Fibroblast of lung (primary cell): ENCODE results near the gene MOB4.

Experiments
- CTCF ChIP-seq, 2 donors: IDR thresholded peaks in 1 of 2; conservative IDR thresholded peaks in 1 of 2; 1 replicate in 1 of 2; 2 replicates in 1 of 2; pipeline ENCODE4 v1.5.1; 2011 to 2012; ENCODE audit warnings: low read length in 2 of 2, control low read depth in 1 of 2, inconsistent platforms in 1 of 2, low read depth in 1 of 2, mild to moderate bottlenecking in 1 of 2
- EZH2 ChIP-seq: IDR thresholded peaks from 2 replicates; pipeline ENCODE4 v1.5.1; 2012; ENCODE audit warnings: low read length, control low read depth, mild to moderate bottlenecking; ENCODE audit errors: missing control alignments

- TF ChIP-seq CTCF (conservative IDR thresholded peaks at IDR 0.05 in 1 of 2, IDR thresholded peaks at IDR 0.05 in 1 of 2; ENCODE audit: low read depth in 1 of 2, low read length in 2 of 2) (no peak), EZH2 (no peak)
Measured at GRCh38 chr2:197497326-197497725, 18.5 kb upstream of the MOB4 start.
